IMR-90 (cell line): ENCODE data around the gene ANAPC1. TPM values are rescaled to one million over a fixed set of nuclear protein-coding genes. Genes with fewer than 3 reads are reported as not detected.

Experiments
- ATAC-seq: fragments of 200-7000 bp; cut with Tn5 transposase; 2 replicates; pipeline ENCODE4 v1.9.1; 2020; ENCODE audit warnings: low read depth, mild to moderate bottlenecking, moderate library complexity
- BruUV-seq: library from RNA; stranded (reverse); fragments of 400-500 nt; replicated peaks from 2 replicates; lab custom pipeline; 2021; lab: Mats Ljungman, UMichigan
- CTCF ChIA-PET: fragments of 300-600 bp; formaldehyde crosslinking; extraction: SDS; loops from one replicate; lab custom pipeline; 2021; ENCODE audit warnings: antibody characterized with exemption; lab: Yijun Ruan, JAX
- POLR2A ChIA-PET: fragments of 300-600 bp; sonication (Branson Sonifier 250); formaldehyde crosslinking; loops from one replicate; lab custom pipeline; 2022; ENCODE audit warnings: antibody characterized with exemption; ENCODE audit not compliant: unreplicated experiment; lab: Charles Lee
- DNase-seq: peaks from one replicate; pipeline ENCODE4 v3.0.0; 2013
- H2AFZ ChIP-seq: replicated peaks from 2 replicates; pipeline ENCODE3; 2013; ENCODE audit warnings: low read length, mild to moderate bottlenecking; ENCODE audit not compliant: poor library complexity
- H2AK5ac ChIP-seq: 2 replicates; pipeline ENCODE4 v1.6.1; 2013; ENCODE audit warnings: low read depth, low read length, inconsistent platforms
- H2AK9ac ChIP-seq: replicated peaks from 2 replicates; pipeline ENCODE3; 2013; ENCODE audit warnings: mild to moderate bottlenecking, low read depth, low read length, moderate library complexity; ENCODE audit not compliant: poor library complexity
- H2BK120ac ChIP-seq: 2 replicates; pipeline ENCODE4 v1.6.1; 2013; ENCODE audit warnings: low read depth, low read length, inconsistent platforms
- H2BK15ac ChIP-seq: 3 replicates; pipeline ENCODE4 v1.6.1; 2013; ENCODE audit warnings: low read depth, low read length, inconsistent platforms
- H2BK20ac ChIP-seq: 2 replicates; pipeline ENCODE4 v1.6.1; 2013; ENCODE audit warnings: low read depth, mild to moderate bottlenecking, inconsistent platforms, low read length, moderate library complexity
- H2BK5ac ChIP-seq: 2 replicates; pipeline ENCODE4 v1.6.1; 2013; ENCODE audit warnings: mild to moderate bottlenecking, low read depth, low read length, inconsistent platforms; ENCODE audit not compliant: poor library complexity, severe bottlenecking
- H3K14ac ChIP-seq: replicated peaks from 2 replicates; pipeline ENCODE4 v1.6.1; 2013; ENCODE audit warnings: low read depth, low read length, inconsistent platforms
- H3K18ac ChIP-seq: 2 replicates; pipeline ENCODE4 v1.6.1; 2013; ENCODE audit warnings: low read depth, low read length, control low read depth
- H3K23ac ChIP-seq: 2 replicates; pipeline ENCODE4 v1.6.1; 2013; ENCODE audit warnings: low read depth, low read length, inconsistent platforms
- H3K27ac ChIP-seq: 2 replicates; pipeline ENCODE4 v1.5.1; 2013; ENCODE audit warnings: mild to moderate bottlenecking, control low read depth, low read length; ENCODE audit not compliant: insufficient read depth
- H3K27me3 ChIP-seq: 2 replicates; pipeline ENCODE4 v1.6.1; 2013; ENCODE audit warnings: low read length; ENCODE audit not compliant: control insufficient read depth, insufficient read depth
- H3K36me3 ChIP-seq: 2 replicates; pipeline ENCODE4 v1.6.1; 2013; ENCODE audit warnings: low read length, mixed read lengths; ENCODE audit not compliant: control insufficient read depth, insufficient read depth
- H3K4ac ChIP-seq: 2 replicates; pipeline ENCODE4 v1.6.1; 2013; ENCODE audit warnings: low read depth, low read length, inconsistent platforms
- H3K4me1 ChIP-seq: 2 replicates; pipeline ENCODE4 v1.6.1; 2013; ENCODE audit warnings: low read length, mixed read lengths; ENCODE audit not compliant: control insufficient read depth, insufficient read depth
- H3K4me2 ChIP-seq: 2 replicates; pipeline ENCODE4 v1.6.1; 2013; ENCODE audit warnings: low read depth, mild to moderate bottlenecking, control low read depth, low read length, moderate library complexity
- H3K4me3 ChIP-seq: 2 replicates; pipeline ENCODE4 v1.5.1; 2013; ENCODE audit warnings: low read depth, mild to moderate bottlenecking, control low read depth, low read length, moderate library complexity; ENCODE audit not compliant: insufficient read depth
- H3K56ac ChIP-seq: 2 replicates; pipeline ENCODE4 v1.6.1; 2013; ENCODE audit warnings: low read length, inconsistent platforms; ENCODE audit not compliant: insufficient read depth; ENCODE audit errors: extremely low read depth
- H3K79me1 ChIP-seq, 2 experiments: 2 replicates each; pipeline ENCODE4 v1.6.1; 2013; ENCODE audit warnings: low read length in 2 of 2, inconsistent platforms in 1 of 2, low read depth in 1 of 2
- H3K9ac ChIP-seq: 2 replicates; pipeline ENCODE4 v1.6.1; 2013; ENCODE audit warnings: low read depth, low read length, control low read depth
- H3K9me1 ChIP-seq: 2 replicates; pipeline ENCODE4 v1.6.1; 2013; ENCODE audit warnings: low read length, inconsistent platforms; ENCODE audit not compliant: insufficient read depth
- H3K9me3 ChIP-seq: 2 replicates; pipeline ENCODE4 v1.6.1; 2013; ENCODE audit warnings: low read length; ENCODE audit not compliant: control insufficient read depth, insufficient read depth
- H4K20me1 ChIP-seq: 2 replicates; pipeline ENCODE4 v1.6.1; 2013; ENCODE audit warnings: low read length, inconsistent platforms; ENCODE audit not compliant: insufficient read depth
- H4K5ac ChIP-seq: 2 replicates; pipeline ENCODE4 v1.6.1; 2013; ENCODE audit warnings: mild to moderate bottlenecking, low read depth, low read length, control low read depth
- H4K8ac ChIP-seq, 2 experiments: 2 replicates each; pipeline ENCODE4 v1.6.1; 2013; ENCODE audit warnings: low read depth in 2 of 2, low read length in 2 of 2, control low read depth in 1 of 2, inconsistent platforms in 1 of 2
- H4K91ac ChIP-seq: 2 replicates; pipeline ENCODE4 v1.6.1; 2013; ENCODE audit warnings: low read depth, low read length, inconsistent platforms; ENCODE audit not compliant: insufficient read depth
- BHLHE40 ChIP-seq: fragments of 150-350 bp; IDR thresholded peaks from 2 replicates; pipeline ENCODE4 v1.6.1; 2016; ENCODE audit warnings: mild to moderate bottlenecking, low read depth, low read length
- CHD1 ChIP-seq: IDR thresholded peaks from 2 replicates; pipeline ENCODE4 v1.6.1; 2012; ENCODE audit warnings: low read depth, low read length, improper control_type of control experiment
- MAFK ChIP-seq: IDR thresholded peaks from 2 replicates; pipeline ENCODE4 v1.6.1; 2012; ENCODE audit warnings: low read depth, low read length, improper control_type of control experiment
- MXI1 ChIP-seq: IDR thresholded peaks from 2 replicates; pipeline ENCODE4 v1.6.1; 2012; ENCODE audit warnings: low read depth, mild to moderate bottlenecking, low read length, moderate library complexity, borderline replicate concordance
- NFE2L2 ChIP-seq: fragments of 150-350 bp; IDR thresholded peaks from 2 replicates; pipeline ENCODE4 v1.6.1; 2016; ENCODE audit warnings: low read depth, mild to moderate bottlenecking, low read length
- POLR2A ChIP-seq: IDR thresholded peaks from 2 replicates; pipeline ENCODE4 v1.6.1; 2012; ENCODE audit warnings: mild to moderate bottlenecking, low read depth, low read length
- RAD21 ChIP-seq: IDR thresholded peaks from 2 replicates; pipeline ENCODE4 v1.6.1; 2012; ENCODE audit warnings: low read length, improper control_type of control experiment
- RCOR1 ChIP-seq: IDR thresholded peaks from 2 replicates; pipeline ENCODE4 v1.6.1; 2012; ENCODE audit warnings: mild to moderate bottlenecking, low read length, improper control_type of control experiment; ENCODE audit not compliant: insufficient replicate concordance
- WGBS, 2 experiments: methylation state at CpG; one replicate each; pipeline versions ENCODE4 v1.1.5 to v1.1.7; 2013; ENCODE audit warnings: missing lambda C conversion rate in 2 of 2; ENCODE audit not compliant: insufficient read length in 1 of 2; ENCODE audit errors: extremely low coverage in 2 of 2; 5-methylcytosine and 5-hydroxymethylcytosine counted together
- dilution Hi-C: fragments of 300-500 bp; cut with HindIII; formaldehyde crosslinking; loops from one replicate; pipeline ENCODE4 v1.14.3; 2018; ENCODE audit warnings: low sequenced_read_pairs; ENCODE audit not compliant: unreplicated experiment
- in situ Hi-C: fragments of 300-500 bp; cut with MboI; formaldehyde crosslinking; loops from 3 replicates; pipeline ENCODE4 v1.14.3; 2019; ENCODE audit warnings: low sequenced_read_pairs, inconsistent platforms, mixed read lengths
- intact Hi-C: fragments of 100-400 bp; cut with micrococcal nuclease; formaldehyde crosslinking; loops from 2 replicates; pipeline ENCODE4 v1.10.0; 2022
- polyA plus RNA-seq, 3 experiments: library from polyadenylated mRNA; depleted of rRNA; stranded (reverse); fragments of >200 nt; gene quantifications; 2 replicates each; pipeline ENCODE4 v1.2.3, GENCODE V29; 2012; ENCODE audit warnings: low replicate concordance in 1 of 3
- total RNA-seq: library from RNA; depleted of rRNA; stranded (reverse); fragments of >200 nt; gene quantifications from 2 replicates; pipeline ENCODE4 v1.2.3, GENCODE V29; 2012
- TF ChIP-seq, protein P1 (sequence below): conservative IDR thresholded peaks from 2 replicates; pipeline ENCODE4 v1.5.1; 2012; ENCODE audit warnings: mild to moderate bottlenecking, low read depth, low read length, improper control_type of control experiment

ANAPC1 gene
- total and polyA plus RNA-seq, 2 of the 4 experiments (the other 2 are of a cell fraction) = 14.6 to 50.7 TPM

DNA sequence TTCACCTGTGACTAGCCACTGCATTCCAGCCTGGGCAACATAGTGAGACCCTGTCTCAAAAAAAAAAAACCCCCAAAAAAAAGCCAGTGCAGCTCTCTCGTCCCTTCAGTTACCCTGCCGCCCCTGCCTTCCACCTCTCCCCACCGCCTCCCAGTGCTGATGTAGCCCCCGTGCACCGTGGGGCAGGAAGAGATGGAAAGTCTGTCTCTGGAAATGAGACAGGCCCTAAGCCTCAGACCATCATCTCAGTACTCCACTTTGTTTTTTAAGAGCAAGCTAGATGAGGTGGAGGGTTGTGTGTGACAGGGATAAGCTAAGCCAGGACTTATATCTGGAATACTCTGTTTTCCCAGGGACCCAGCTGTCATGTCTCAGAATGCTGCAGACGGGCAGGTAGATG lies 46.4 kb upstream of the ANAPC1 start:
- Histone ChIP-seq H3K9ac (no peak overlapping the region), H3K4me3 (no peak overlapping the region), H3K14ac (no peak overlapping the region), H3K79me1 (no peaks in the 10 kb centered on the region), H3K18ac (no peak overlapping the region), H3K36me3 (no peaks in the 10 kb centered on the region), H4K5ac (no peak overlapping the region), H4K20me1 (no peaks in the 10 kb centered on the region), H4K8ac (no peak overlapping the region), H3K4me2 (no peak overlapping the region), H3K27ac (no peak overlapping the region), H3K4ac (no peak overlapping the region), H3K9me1 (peaks cover 2% of the 10 kb centered on the region; the same call in 1 of the 2 replicates), H2BK5ac (no peak overlapping the region), H3K4me1 (no peaks in the 10 kb centered on the region; the same call in 1 of the 2 replicates), H4K91ac (no peak overlapping the region), H2AFZ (no peak overlapping the region), H2AK9ac (no peak overlapping the region), H2AK5ac (no peak overlapping the region), H2BK120ac (no peak overlapping the region), H2BK20ac (no peak overlapping the region), H2BK15ac (no peak overlapping the region), H3K23ac (no peak overlapping the region), H3K27me3 (peaks cover 7% of the 10 kb centered on the region; the same call in 1 of the 2 replicates), H3K56ac (no peak overlapping the region), H3K9me3 (no peaks in the 10 kb centered on the region)
- ChIA-PET CTCF (no interaction called here), POLR2A (no interaction called here)
- in situ Hi-C loops (no loop called here), dilution Hi-C loops (no loop called here), intact Hi-C loops (no loop called here)
- no CpG with 5 or more reads among the region's 6 CpGs for WGBS, 2 experiments
- DNase-seq (no peak), ATAC-seq (no peak)
- TF ChIP-seq RAD21 (no peak), BHLHE40 (no peak), MXI1 (no peak), NFE2L2 (no peak), POLR2A (no peak), MAFK (no peak), CHD1 (no peak), RCOR1 (no peak)
- TF ChIP-seq, protein P1, sequence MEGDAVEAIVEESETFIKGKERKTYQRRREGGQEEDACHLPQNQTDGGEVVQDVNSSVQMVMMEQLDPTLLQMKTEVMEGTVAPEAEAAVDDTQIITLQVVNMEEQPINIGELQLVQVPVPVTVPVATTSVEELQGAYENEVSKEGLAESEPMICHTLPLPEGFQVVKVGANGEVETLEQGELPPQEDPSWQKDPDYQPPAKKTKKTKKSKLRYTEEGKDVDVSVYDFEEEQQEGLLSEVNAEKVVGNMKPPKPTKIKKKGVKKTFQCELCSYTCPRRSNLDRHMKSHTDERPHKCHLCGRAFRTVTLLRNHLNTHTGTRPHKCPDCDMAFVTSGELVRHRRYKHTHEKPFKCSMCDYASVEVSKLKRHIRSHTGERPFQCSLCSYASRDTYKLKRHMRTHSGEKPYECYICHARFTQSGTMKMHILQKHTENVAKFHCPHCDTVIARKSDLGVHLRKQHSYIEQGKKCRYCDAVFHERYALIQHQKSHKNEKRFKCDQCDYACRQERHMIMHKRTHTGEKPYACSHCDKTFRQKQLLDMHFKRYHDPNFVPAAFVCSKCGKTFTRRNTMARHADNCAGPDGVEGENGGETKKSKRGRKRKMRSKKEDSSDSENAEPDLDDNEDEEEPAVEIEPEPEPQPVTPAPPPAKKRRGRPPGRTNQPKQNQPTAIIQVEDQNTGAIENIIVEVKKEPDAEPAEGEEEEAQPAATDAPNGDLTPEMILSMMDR = no peak
- no TSS peak for BruUV-seq
